Measurements from ENCODE around the gene DDX10.

DDX10 gene

GRCh38 chr11:108663154-108663877 lies 1.6 kb upstream of the DDX10 start:
- H3K79me2 ChIP-seq (ENCODE audit: insufficient read depth, low read length) = peaks cover 34% of the 10 kb centered on the region
- DNase-seq (no peak), ATAC-seq (ENCODE audit: insufficient read depth, low read depth) (no peak)
- TF ChIP-seq EZH2 (IDR thresholded peaks at IDR 0.05; ENCODE audit: borderline replicate concordance, low read depth, low read length, severe bottlenecking) (no peak), CTCF (IDR thresholded peaks at IDR 0.05; ENCODE audit: borderline replicate concordance, extremely low read depth, low read length, poor library complexity, severe bottlenecking) (no peak)
- no peak overlapping the region for H3K27ac ChIP-seq (ENCODE audit: low read length)
- H3K9me3 ChIP-seq (ENCODE audit: insufficient read depth, low read length, severe bottlenecking) = no peaks in the 10 kb centered on the region
- H3K9ac ChIP-seq (ENCODE audit: low read depth, low read length) = no peak overlapping the region
- no peaks in the 10 kb centered on the region; the same call in 1 of the 2 replicates for H4K20me1 ChIP-seq (ENCODE audit: insufficient read depth, low read length)
- no peak overlapping the region for H3K4me2 ChIP-seq (ENCODE audit: insufficient read depth, low read length)
- H3K27me3 ChIP-seq (ENCODE audit: insufficient read depth, low read length, poor library complexity) = no peaks in the 10 kb centered on the region
- 0 out of 2 replicates have a peak overlapping the region, but pooled peaks have one; percentile 99 for H2AFZ ChIP-seq (ENCODE audit: low read depth, low read length)
- H3K4me3 ChIP-seq (ENCODE audit: low read depth in 1 of 2, low read length in 2 of 2) = no peak overlapping the region
- peaks cover 19% of the 10 kb centered on the region; the same call in 1 of the 2 replicates for H3K36me3 ChIP-seq (ENCODE audit: insufficient read depth, low read length)
- H3K4me1 ChIP-seq (ENCODE audit: insufficient read depth, low read length) = peaks cover 30% of the 10 kb centered on the region

DNA sequence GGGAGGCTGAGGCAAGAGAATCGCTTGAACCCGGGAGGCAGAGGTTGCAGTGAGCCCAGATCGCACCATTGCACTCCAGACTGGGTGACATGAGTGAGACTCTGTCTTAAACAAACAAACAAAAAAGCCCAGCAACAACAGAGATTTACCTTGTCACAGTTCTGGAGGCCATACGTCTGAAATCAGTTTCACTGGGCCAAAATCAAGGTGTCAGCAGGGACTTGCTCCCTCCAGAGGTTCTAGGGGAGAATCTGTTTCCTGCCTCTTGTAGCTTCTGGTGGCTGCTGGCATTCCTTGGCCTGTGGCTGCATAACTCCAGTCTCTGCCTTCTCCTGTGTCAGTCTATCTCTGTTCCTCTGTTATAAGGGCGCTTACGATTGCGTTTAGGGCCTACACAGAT lies 1.5 kb downstream of the DDX10 start:
- peak; percentile 25 for TF ChIP-seq CTCF (IDR thresholded peaks at IDR 0.05; ENCODE audit: borderline replicate concordance, extremely low read depth, low read length, poor library complexity, severe bottlenecking)
- no peak for TF ChIP-seq EZH2 (IDR thresholded peaks at IDR 0.05; ENCODE audit: borderline replicate concordance, low read depth, low read length, severe bottlenecking)
- Histone ChIP-seq H4K20me1 (ENCODE audit: insufficient read depth, low read length) (peaks cover 6% of the 10 kb centered on the region; the same call in 1 of the 2 replicates), H3K4me1 (ENCODE audit: insufficient read depth, low read length) (peaks cover 30% of the 10 kb centered on the region), H3K27me3 (ENCODE audit: insufficient read depth, low read length, poor library complexity) (no peaks in the 10 kb centered on the region), H3K36me3 (ENCODE audit: insufficient read depth, low read length) (peaks cover 29% of the 10 kb centered on the region; the same call in 1 of the 2 replicates), H3K9ac (ENCODE audit: low read depth, low read length) (no peak overlapping the region; the same call in 1 of the 2 replicates), H3K27ac (ENCODE audit: low read length) (0 out of 2 replicates have a peak overlapping the region, but pooled peaks have one; percentile 22), H3K4me3 (ENCODE audit: low read depth in 1 of 2, low read length in 2 of 2) (peak overlapping the region in 1 of 2 experiments; percentile 65; a peak in 2 of 4 replicates), H3K9me3 (ENCODE audit: insufficient read depth, low read length, severe bottlenecking) (no peaks in the 10 kb centered on the region), H3K79me2 (ENCODE audit: insufficient read depth, low read length) (peaks cover 65% of the 10 kb centered on the region), H3K4me2 (ENCODE audit: insufficient read depth, low read length) (peak overlapping the region; percentile 84), H2AFZ (ENCODE audit: low read depth, low read length) (no peak overlapping the region)
- DNase-seq = no peak
- ATAC-seq (ENCODE audit: insufficient read depth, low read depth) = no peak

- no peak for DNase-seq
- peaks cover 32% of the 10 kb centered on the region; the same call in 1 of the 2 replicates for H3K36me3 ChIP-seq (ENCODE audit: insufficient read depth, low read length)
These were observed 4.4 kb downstream of the DDX10 start for GRCh38 chr11:108669286-108669685.

More at GRCh38 chr11:108669286-108669685, 4.4 kb downstream of the DDX10 start:
- Histone ChIP-seq H3K27me3 (ENCODE audit: insufficient read depth, low read length, poor library complexity) (no peaks in the 10 kb centered on the region), H3K27ac (ENCODE audit: low read length) (no peak overlapping the region), H3K4me1 (ENCODE audit: insufficient read depth, low read length) (peaks cover 28% of the 10 kb centered on the region), H2AFZ (ENCODE audit: low read depth, low read length) (no peak overlapping the region), H3K9ac (ENCODE audit: low read depth, low read length) (no peak overlapping the region), H3K4me3 (ENCODE audit: low read depth in 1 of 2, low read length in 2 of 2) (no peak overlapping the region), H3K9me3 (ENCODE audit: insufficient read depth, low read length, severe bottlenecking) (no peaks in the 10 kb centered on the region), H3K79me2 (ENCODE audit: insufficient read depth, low read length) (peaks cover 84% of the 10 kb centered on the region), H3K4me2 (ENCODE audit: insufficient read depth, low read length) (no peak overlapping the region), H4K20me1 (ENCODE audit: insufficient read depth, low read length) (peaks cover 10% of the 10 kb centered on the region; the same call in 1 of the 2 replicates)
- ATAC-seq (ENCODE audit: insufficient read depth, low read depth) = no peak
- TF ChIP-seq CTCF (IDR thresholded peaks at IDR 0.05; ENCODE audit: borderline replicate concordance, extremely low read depth, low read length, poor library complexity, severe bottlenecking) = no peak
- TF ChIP-seq EZH2 (IDR thresholded peaks at IDR 0.05; ENCODE audit: borderline replicate concordance, low read depth, low read length, severe bottlenecking) = no peak
